GM18951 (cell line): ENCODE data around the gene TCF4.

ENCODE experiments used
- POLR2A ChIP-seq: IDR thresholded peaks from 4 replicates; pipeline ENCODE4 v1.6.1; 2011; ENCODE audit warnings: mild to moderate bottlenecking; ENCODE audit not compliant: insufficient read length, insufficient read depth; ENCODE audit errors: extremely low read depth
- in situ Hi-C: fragments of 300-500 bp; cut with MboI; formaldehyde crosslinking; loops from one replicate; pipeline ENCODE4 v1.12.0; 2022; ENCODE audit warnings: low sequenced_read_pairs, mixed read lengths, inconsistent platforms; ENCODE audit not compliant: unreplicated experiment

Gene TCF4

GRCh38 chr18:55588111-55588869 lies at the start of gene TCF4:
Gene TCF4 (minus strand): TSS chr18:55588192. CDS start chr18:55587116, 1,076 bp downstream.
- no peak for TF ChIP-seq POLR2A
- in situ Hi-C loops, result no loop called here

GRCh38 chr18:55637204-55637603 lies 49.2 kb upstream of the TCF4 start:
- TF ChIP-seq POLR2A, result no peak

GRCh38 chr18:55635439-55635838 lies 47.4 kb upstream of the TCF4 start:
- in situ Hi-C loops, result no loop called here

More at GRCh38 chr18:55637204-55637603, 49.2 kb upstream of the TCF4 start:
- in situ Hi-C loops, result no loop called here

GRCh38 chr18:55634545-55634944 lies 46.6 kb upstream of the TCF4 start:
- in situ Hi-C loops, result no loop called here
- TF ChIP-seq POLR2A, result no peak

More at GRCh38 chr18:55635439-55635838, 47.4 kb upstream of the TCF4 start:
- no peak for TF ChIP-seq POLR2A

DNA sequence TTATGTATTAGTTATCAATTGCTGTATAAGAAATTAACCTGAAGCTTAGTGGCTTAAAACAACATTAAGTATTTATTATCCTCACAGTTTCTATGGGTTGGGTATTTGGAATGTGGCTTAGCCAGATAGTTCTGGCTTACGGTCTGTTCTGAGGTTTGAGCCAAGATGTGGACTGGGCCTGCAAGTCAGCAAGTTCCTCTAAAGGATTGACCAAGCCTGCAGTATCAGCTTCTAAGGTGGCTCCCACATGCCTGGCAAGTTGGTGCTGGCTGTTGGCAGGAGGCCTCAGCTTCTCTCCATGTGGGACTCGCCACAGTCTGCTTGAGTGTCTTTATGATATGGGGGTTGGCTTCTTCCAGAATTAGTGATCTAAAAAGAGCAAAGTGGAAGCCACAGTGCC lies 45.0 kb upstream of the TCF4 start:
- in situ Hi-C loops, result no loop called here

DNA sequence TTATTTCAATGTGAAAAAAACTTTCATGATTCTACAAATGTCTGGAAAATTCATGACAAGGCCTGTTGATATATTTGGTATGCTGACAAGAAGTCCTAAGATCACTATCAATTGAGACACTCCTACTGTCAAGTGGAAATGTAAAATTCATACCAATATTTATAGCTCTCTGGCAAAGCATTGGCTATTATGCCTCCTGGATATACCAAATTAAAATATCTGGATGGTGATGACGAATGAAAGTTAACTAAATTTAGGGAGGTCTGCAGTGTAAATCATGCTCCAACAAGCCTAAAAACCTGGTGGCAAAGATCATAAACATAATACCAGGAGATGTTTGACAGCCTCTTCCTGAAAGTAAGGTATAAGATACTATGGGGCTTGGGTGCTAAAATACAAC lies 41.1 kb upstream of the TCF4 start:
- TF ChIP-seq POLR2A, result no peak
- in situ Hi-C loops, result no loop called here

More for the DNA sequence above, 45.0 kb upstream of the TCF4 start:
- no peak for TF ChIP-seq POLR2A

GRCh38 chr18:55627007-55627406 lies 39.0 kb upstream of the TCF4 start:
- in situ Hi-C loops, result no loop called here
- no peak for TF ChIP-seq POLR2A

DNA sequence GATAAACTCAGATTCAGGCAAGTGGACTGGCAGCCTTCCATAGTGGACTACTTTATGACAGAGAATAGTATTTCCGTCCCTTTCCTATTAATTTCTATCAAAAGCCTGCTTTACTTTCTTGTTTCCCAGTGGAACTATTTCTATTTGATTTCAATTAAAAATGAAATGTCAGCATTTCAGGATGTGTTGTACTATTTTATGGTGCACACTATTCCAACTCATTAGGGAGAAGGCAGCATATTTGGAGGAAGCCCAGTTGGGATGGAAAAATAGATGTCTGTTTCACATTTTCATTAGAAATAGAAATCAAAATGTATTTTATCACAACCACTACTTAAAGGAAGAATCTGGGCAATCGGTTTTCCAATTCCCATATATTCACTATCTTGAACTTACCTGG lies 37.9 kb upstream of the TCF4 start:
- in situ Hi-C loops, result no loop called here
- no peak for TF ChIP-seq POLR2A

DNA sequence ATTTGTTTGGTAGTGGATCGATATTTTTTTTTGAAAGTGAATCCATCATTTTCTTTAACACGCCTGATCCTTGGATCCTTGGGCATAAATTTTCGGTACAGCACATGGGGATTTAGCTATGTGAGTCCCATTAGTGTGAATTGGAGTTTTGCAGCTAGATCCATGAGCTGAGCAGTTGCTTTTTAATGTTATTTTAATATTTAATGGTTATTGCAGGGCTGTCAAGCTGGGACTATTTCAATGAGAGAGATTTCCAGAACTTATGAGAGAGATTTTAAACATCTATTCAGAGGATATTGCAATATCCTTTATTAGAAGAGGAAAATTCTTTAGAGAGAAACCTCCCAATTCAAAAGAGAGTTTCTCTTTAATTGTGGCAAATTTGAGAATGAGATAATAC lies 35.6 kb upstream of the TCF4 start:
- no peak for TF ChIP-seq POLR2A
- in situ Hi-C loops, result no loop called here

DNA sequence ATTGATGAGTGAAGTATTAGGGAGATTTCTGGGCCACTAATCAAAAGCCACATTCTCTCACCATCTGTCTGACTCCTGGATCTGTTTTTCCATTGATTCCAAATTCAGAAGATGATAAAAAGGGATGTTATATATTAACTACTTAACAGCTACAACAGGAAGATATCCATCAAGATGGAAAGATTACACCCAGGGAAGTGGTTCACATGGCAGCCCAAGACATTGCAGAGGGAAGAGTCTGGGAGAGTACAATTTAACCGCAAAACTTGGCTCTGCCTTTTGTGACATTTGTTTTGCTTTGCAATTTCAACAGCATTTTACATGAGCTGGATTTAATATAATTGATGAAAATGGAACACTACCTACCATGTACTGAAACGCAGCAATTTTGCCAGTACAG lies 22.5 kb upstream of the TCF4 start:
- TF ChIP-seq POLR2A, result no peak

DNA sequence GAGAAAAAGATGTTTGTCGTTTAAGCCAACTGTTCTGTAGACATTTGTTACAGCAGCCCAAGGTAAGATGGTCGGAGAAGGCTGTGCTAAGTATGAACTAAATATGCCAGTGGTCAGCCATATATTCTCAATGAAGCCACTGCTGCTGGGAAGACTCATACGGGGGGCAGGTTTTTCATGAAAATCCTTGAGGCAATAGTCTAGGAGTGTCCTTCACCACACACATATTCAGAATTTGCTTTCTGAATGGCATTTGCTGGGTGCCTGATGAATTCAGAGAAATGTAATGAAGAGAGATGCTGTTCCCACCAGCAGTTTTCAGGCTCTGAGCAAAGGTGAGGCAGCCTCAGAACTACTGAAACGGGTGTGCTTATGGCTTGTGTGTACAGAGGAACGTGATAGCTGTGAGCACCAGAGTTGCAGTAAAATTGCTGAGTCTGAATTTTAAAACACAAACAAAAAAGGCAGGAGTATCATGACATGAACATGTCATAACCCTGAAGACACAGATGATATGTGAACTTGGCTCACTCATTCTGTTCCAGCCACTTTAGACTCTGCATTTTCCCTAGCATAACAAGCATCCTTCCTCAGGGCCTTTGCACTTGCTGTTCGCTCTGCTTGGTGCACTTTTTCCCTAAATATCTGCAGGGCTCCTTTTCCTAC lies 21.3 kb upstream of the TCF4 start:
- in situ Hi-C loops, result no loop called here
- no peak for TF ChIP-seq POLR2A

More for the DNA sequence above, 22.5 kb upstream of the TCF4 start:
- in situ Hi-C loops, result no loop called here

DNA sequence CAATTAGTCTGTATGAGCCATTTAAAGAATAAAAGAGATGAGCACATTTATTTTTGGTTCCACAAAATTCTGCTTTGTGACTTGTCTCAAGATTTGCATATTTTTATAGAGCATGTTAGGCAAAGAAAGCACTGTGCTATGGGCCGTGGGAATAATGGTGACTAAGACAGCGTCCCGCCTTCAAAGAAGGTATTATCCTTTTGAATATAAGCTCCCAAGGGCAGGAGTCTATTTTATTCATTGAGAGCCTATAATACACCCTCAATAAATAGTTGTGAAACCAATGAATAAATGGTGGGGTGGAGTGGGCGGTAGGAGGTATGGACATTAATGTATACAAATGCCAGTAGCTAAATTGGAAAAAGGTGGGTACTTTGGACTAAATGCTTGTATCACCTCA lies 20.5 kb upstream of the TCF4 start:
- in situ Hi-C loops, result no loop called here
- no peak for TF ChIP-seq POLR2A

GRCh38 chr18:55607773-55608172 lies 19.8 kb upstream of the TCF4 start:
- in situ Hi-C loops, result no loop called here
- no peak for TF ChIP-seq POLR2A
